Naive thymus-derived CD8-positive, alpha-beta T cell (primary cell): ENCODE data around the gene CD3D. TPM values are rescaled to one million over a fixed set of nuclear protein-coding genes. Genes with fewer than 3 reads are reported as not detected.

ENCODE experiments used
- ATAC-seq, 2 donors: fragments of 150-1000 bp; cut with Tn5 transposase in 1 of 2; sonication (Bioruptor Pico), chemical (Tn5 transposase) in 1 of 2; 1 replicate in 1 of 2; 2 replicates in 1 of 2; pipeline ENCODE4 v1.10.0; 2021; ENCODE audit warnings: mild to moderate bottlenecking in 2 of 2, moderate library complexity in 2 of 2
- POLR2A ChIA-PET: fragments of 350-600 bp; sonication (Branson Sonifier 250); formaldehyde crosslinking; loops from one replicate; lab custom pipeline; 2021; ENCODE audit warnings: antibody characterized with exemption; lab: Charles Lee
- DNase-seq, 10 donors: peaks; one replicate each; pipeline versions ENCODE4 v3.0.0 to v3.0.0-alpha.2; 2020 to 2022
- H3K27ac Mint-ChIP-seq, 10 donors: one replicate each; pipeline ENCODE4 v1.8.0; 2020 to 2022; ENCODE audit warnings: mild to moderate bottlenecking in 10 of 10, mixed read lengths in 10 of 10, moderate library complexity in 4 of 10, inconsistent platforms in 1 of 10
- H3K27me3 Mint-ChIP-seq, 5 donors: one replicate each; pipeline ENCODE4 v1.8.0; 2021 to 2022; ENCODE audit warnings: mixed read lengths in 5 of 5
- H3K36me3 Mint-ChIP-seq, 3 donors: one replicate each; pipeline ENCODE4 v1.8.0; 2020 to 2022; ENCODE audit warnings: mixed read lengths in 3 of 3, mild to moderate bottlenecking in 2 of 3, inconsistent platforms in 1 of 3
- H3K4me1 Mint-ChIP-seq, 4 donors: one replicate each; pipeline ENCODE4 v1.8.0; 2021 to 2022; ENCODE audit warnings: mixed read lengths in 4 of 4
- H3K4me3 Mint-ChIP-seq, 10 donors: one replicate each; pipeline ENCODE4 v1.8.0; 2020 to 2022; ENCODE audit warnings: mild to moderate bottlenecking in 10 of 10, mixed read lengths in 10 of 10, moderate library complexity in 6 of 10, inconsistent platforms in 1 of 10
- H3K9me3 Mint-ChIP-seq, 9 donors: one replicate each; pipeline ENCODE4 v1.8.0; 2020 to 2022; ENCODE audit warnings: mixed read lengths in 9 of 9, mild to moderate bottlenecking in 3 of 9, inconsistent platforms in 1 of 9, moderate library complexity in 1 of 9
- polyA plus RNA-seq, 3 donors: library from polyadenylated mRNA; unstranded; fragments of 300-500 nt; fragmentation: Illumina TruSeq; gene quantifications; one replicate each; pipeline ENCODE4 v1.2.3, GENCODE V29; 2021
- total RNA-seq, 8 experiments: library from RNA in 2 of 8; stranded (reverse) in 2 of 8; gene quantifications; one replicate each; pipeline ENCODE4 v1.2.3 and lab custom pipeline; 2021 to 2026

The CD3D gene
- total and polyA plus RNA-seq, 5 experiments from 2014 or later: 355 to 1,259 (median 1,161) TPM

DNA sequence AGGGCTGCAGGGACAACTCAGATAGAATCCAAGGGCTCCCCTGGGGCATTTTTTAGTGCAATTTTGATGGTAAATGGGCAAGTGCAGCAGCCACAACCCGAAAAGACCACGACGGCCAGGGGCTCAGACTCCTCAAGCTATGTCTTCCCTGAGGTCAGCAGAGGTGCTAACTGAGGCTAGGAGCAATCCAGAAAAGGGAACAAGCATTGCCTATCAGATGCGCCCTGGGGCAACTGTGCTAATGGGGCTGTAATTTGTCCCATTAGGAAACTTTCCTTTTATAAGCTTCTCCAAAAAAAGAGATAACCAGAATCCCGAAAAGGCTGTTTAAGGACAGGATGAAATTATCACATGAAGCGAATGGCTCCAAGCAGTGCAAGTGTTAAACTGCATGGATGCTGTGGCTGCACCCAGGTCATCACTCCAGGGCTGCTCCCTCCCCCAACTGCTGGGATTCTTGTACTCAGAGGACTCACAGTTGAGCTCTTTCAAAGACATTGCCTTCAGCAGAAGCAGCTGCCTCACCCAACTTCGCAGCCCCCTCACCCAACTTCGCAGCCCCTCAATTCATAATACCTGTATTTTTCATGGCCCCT is 40.8 kb downstream of the CD3D start:
- DNase-seq (no peak), ATAC-seq (no peak)
- Mint-ChIP-seq H3K27me3 (no peaks in the 10 kb centered on the region), H3K36me3 (peaks cover 11 to 14% (median 11%) of the 10 kb centered on the region in 3 donors), H3K9me3 (no peaks in the 10 kb centered on the region), H3K4me3 (peak overlapping the region in 2 of 10 donors; percentile 16 to 17), H3K4me1 (peaks cover 31 to 65% (median 53%) of the 10 kb centered on the region in 4 donors), H3K27ac (peak overlapping the region in 9 of 10 donors; percentile 79 to 100 (median 98))
- POLR2A ChIA-PET: interaction anchor here (0.9 to 3.0 kb wide), 7 partner anchors 13 to 103 kb away, joined by 3 to 10 read pairs (median 5); partner anchors contain the start of gene JAML

- Mint-ChIP-seq H3K36me3 (no peaks in the 10 kb centered on the region), H3K27ac (peak overlapping the region; percentile 63 to 92 (median 84)), H3K4me3 (peak overlapping the region in 3 of 10 donors; percentile 9 to 30 (median 22)), H3K4me1 (peaks cover 17 to 41% (median 27%) of the 10 kb centered on the region in 4 donors), H3K27me3 (peaks cover 0 to 1% (median 0%) of the 10 kb centered on the region in 5 donors), H3K9me3 (no peaks in the 10 kb centered on the region)
- peak; percentile 80 to 82 for ATAC-seq
- POLR2A ChIA-PET: interaction anchor here (0.6 to 2.7 kb wide), 9 partner anchors 9 to 153 kb away, joined by 3 to 20 read pairs (median 5); partner anchors contain the start of genes CD3E and UBE4A
- DNase-seq: peak in 9 of 10 donors; percentile 25 to 76 (median 37)
Observed at GRCh38 chr11:118295815-118296454, 46.6 kb downstream of the CD3D start.

GRCh38 chr11:118295199-118295598 is 47.3 kb downstream of the CD3D start:
- H3K27ac Mint-ChIP-seq: peak overlapping the region in 3 of 10 donors; percentile 63 to 91 (median 82)

DNA sequence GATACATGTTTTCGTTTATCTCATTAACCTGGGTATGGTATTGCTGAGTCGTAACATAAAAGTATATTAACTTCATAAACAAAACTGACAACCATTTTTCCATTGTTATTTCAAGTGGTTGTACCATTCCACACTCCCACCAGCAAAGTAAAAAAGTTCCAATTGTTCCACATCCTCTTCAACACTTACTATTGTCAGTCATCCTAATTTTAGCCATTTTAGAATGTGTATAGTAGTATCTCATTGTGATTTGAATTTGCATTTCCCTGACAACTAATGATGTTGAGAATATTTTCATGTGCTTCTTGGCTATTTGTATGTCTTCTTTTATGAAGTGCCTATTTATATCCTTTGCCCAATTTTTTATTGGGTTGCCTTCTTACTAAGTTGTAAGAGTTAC is 48.5 kb downstream of the CD3D start:
- H3K36me3 Mint-ChIP-seq: peaks cover 0 to 2% (median 0%) of the 10 kb centered on the region in 3 donors
- H3K4me1 Mint-ChIP-seq: peaks cover 17 to 33% (median 21%) of the 10 kb centered on the region in 4 donors
- POLR2A ChIA-PET: interaction anchor here (0.6 to 2.7 kb wide), 4 partner anchors 11 to 179 kb away, joined by 3 to 20 read pairs (median 8); partner anchors contain the start of gene CD3E
- DNase-seq (no peak), ATAC-seq (no peak)
- no peak overlapping the region for H3K27ac Mint-ChIP-seq
- no peaks in the 10 kb centered on the region for H3K9me3 Mint-ChIP-seq
- H3K4me3 Mint-ChIP-seq: no peak overlapping the region
- H3K27me3 Mint-ChIP-seq: peaks cover 0 to 1% (median 0%) of the 10 kb centered on the region in 5 donors

More at GRCh38 chr11:118295199-118295598, 47.3 kb downstream of the CD3D start:
- H3K4me1 Mint-ChIP-seq: peaks cover 18 to 38% (median 23%) of the 10 kb centered on the region in 4 donors
- H3K9me3 Mint-ChIP-seq: no peaks in the 10 kb centered on the region
- H3K27me3 Mint-ChIP-seq: peaks cover 0 to 1% (median 0%) of the 10 kb centered on the region in 5 donors
- ATAC-seq: peak; percentile 25 to 59
- POLR2A ChIA-PET: interaction anchor here (0.9 to 2.7 kb wide), 8 partner anchors 10 to 152 kb away, joined by 3 to 20 read pairs (median 5); partner anchors contain the start of genes CD3E and UBE4A
- H3K36me3 Mint-ChIP-seq: no peaks in the 10 kb centered on the region
- peak in 2 of 10 donors; percentile 17 to 21 for DNase-seq
- H3K4me3 Mint-ChIP-seq: no peak overlapping the region

DNA sequence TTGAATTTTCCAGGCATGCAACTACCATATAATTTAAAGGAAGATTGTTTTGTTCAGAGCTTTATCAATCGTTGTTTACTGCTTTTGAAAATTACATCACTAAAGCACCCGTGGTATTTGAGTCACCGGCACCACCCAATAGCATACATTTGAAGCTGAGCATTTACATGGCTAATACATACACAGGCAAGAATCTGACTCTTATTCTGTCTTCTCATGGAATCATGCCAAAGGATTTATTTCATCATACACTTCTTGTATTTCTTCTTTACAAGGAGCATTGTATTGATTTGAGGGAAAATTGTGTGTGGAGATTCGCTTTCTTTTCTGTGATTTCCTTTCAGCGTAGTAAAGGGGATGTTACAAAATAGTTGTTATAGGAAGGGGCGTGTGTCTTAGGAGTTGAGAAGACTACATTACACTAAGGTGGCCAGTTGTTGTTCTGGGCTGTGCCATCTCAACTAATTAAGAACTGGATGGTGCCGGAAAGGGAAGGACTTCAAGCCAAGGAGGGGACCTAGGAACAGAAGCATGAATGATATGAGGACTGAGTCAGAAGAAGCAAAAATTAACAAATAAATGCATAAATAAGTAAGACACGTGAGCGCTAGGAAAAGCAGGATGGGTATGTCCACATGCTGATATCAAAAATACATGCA is 50.9 kb downstream of the CD3D start:
- no peak for ATAC-seq
- H3K27me3 Mint-ChIP-seq: peaks cover 0 to 1% (median 0%) of the 10 kb centered on the region in 5 donors
- DNase-seq: no peak
- H3K27ac Mint-ChIP-seq: no peak overlapping the region
- no peak overlapping the region for H3K4me3 Mint-ChIP-seq
- POLR2A ChIA-PET: interaction anchor here (0.7 to 1.9 kb wide), 5 partner anchors 14 to 93 kb away, joined by 3 to 10 read pairs (median 3); partner anchors contain the start of gene JAML
- peaks cover 0 to 2% (median 0%) of the 10 kb centered on the region in 3 donors for H3K36me3 Mint-ChIP-seq
- H3K9me3 Mint-ChIP-seq: no peaks in the 10 kb centered on the region
- H3K4me1 Mint-ChIP-seq: peaks cover 17 to 33% (median 23%) of the 10 kb centered on the region in 4 donors

- POLR2A ChIA-PET: interaction anchor here (1.0 to 1.9 kb wide), 2 partner anchors 62 to 92 kb away, joined by 4 to 10 read pairs; no protein-coding TSS in a partner anchor
- Mint-ChIP-seq H3K27ac (peak overlapping the region in 4 of 10 donors; percentile 12 to 78 (median 42)), H3K4me3 (peak overlapping the region in 1 of 10 donors; percentile 8), H3K27me3 (peaks cover 0 to 1% (median 0%) of the 10 kb centered on the region in 5 donors), H3K36me3 (peaks cover 0 to 2% (median 0%) of the 10 kb centered on the region in 3 donors), H3K9me3 (no peaks in the 10 kb centered on the region), H3K4me1 (peaks cover 11 to 26% (median 17%) of the 10 kb centered on the region in 4 donors)
- ATAC-seq (peak; percentile 67 to 82), DNase-seq (peak in 9 of 10 donors; percentile 12 to 69 (median 45))
Observed at GRCh38 chr11:118290923-118291322, 51.6 kb downstream of the CD3D start.

- POLR2A ChIA-PET: interaction anchor here (0.7 to 1.6 kb wide), 4 partner anchors 50 to 279 kb away, joined by 3 to 10 read pairs (median 4); partner anchors contain the start of gene JAML
- no peaks in the 10 kb centered on the region for H3K9me3 Mint-ChIP-seq
- H3K27ac Mint-ChIP-seq: peak overlapping the region in 1 of 10 donors; percentile 25
- DNase-seq: no peak
- H3K4me1 Mint-ChIP-seq: peaks cover 8 to 20% (median 14%) of the 10 kb centered on the region in 4 donors
- H3K27me3 Mint-ChIP-seq: peaks cover 0 to 1% (median 0%) of the 10 kb centered on the region in 5 donors
- no peak overlapping the region for H3K4me3 Mint-ChIP-seq
- ATAC-seq: no peak
- peaks cover 0 to 2% (median 0%) of the 10 kb centered on the region in 3 donors for H3K36me3 Mint-ChIP-seq
Observed at GRCh38 chr11:118289401-118289800, 53.1 kb downstream of the CD3D start.

Other genes with a start within 250 kb of the CD3D start
- not detected for gene SCN4B, start 189.9 kb downstream of the CD3D start, total RNA-seq
- gene SCN4B, start 189.9 kb downstream of the CD3D start, polyA plus RNA-seq: not detected
- not detected for gene SCN2B, start 166.1 kb downstream of the CD3D start, total RNA-seq
- gene SCN2B, start 166.1 kb downstream of the CD3D start, polyA plus RNA-seq: not detected
- 100 to 1,000 TPM; 157 to 161 TPM for gene JAML, start 117.7 kb downstream of the CD3D start, total RNA-seq
- gene JAML, start 117.7 kb downstream of the CD3D start, polyA plus RNA-seq: 100 to 1,000 TPM; 120 to 195 (median 159) TPM
- 10 to 100 TPM; 11.2 to 12.6 TPM for gene MPZL3, start 90.3 kb downstream of the CD3D start, total RNA-seq
- 1 to 10 TPM; 1.9 to 3.4 (median 3.2) TPM for gene MPZL3, start 90.3 kb downstream of the CD3D start, polyA plus RNA-seq
- 1 to 10 TPM; 2.8 to 3.1 TPM for gene MPZL2, start 78.4 kb downstream of the CD3D start, total RNA-seq
- gene MPZL2, start 78.4 kb downstream of the CD3D start, polyA plus RNA-seq: 1 to 10 TPM in 2 of 3 donors, under 1 TPM in 1; 0.94 to 3.1 (median 1.2) TPM
- 100 to 1,000 TPM; 564 to 620 TPM for gene CD3E, start 38.0 kb downstream of the CD3D start, total RNA-seq
- gene CD3E, start 38.0 kb downstream of the CD3D start, polyA plus RNA-seq: 1,000 to 10,000 TPM in 1 of 3 donors, 100 to 1,000 TPM in 2; 811 to 1,213 (median 948) TPM
- 100 to 1,000 TPM; 202 to 209 TPM for gene CD3G, start 1.6 kb upstream of the CD3D start, total RNA-seq
- 100 to 1,000 TPM; 397 to 400 (median 397) TPM for gene CD3G, start 1.6 kb upstream of the CD3D start, polyA plus RNA-seq
- 10 to 100 TPM; 48.7 to 52.8 TPM for gene UBE4A, start 16.9 kb upstream of the CD3D start, total RNA-seq
- gene UBE4A, start 16.9 kb upstream of the CD3D start, polyA plus RNA-seq: 10 to 100 TPM; 20.7 to 31.0 (median 24.3) TPM
- 100 to 1,000 TPM; 145 to 172 TPM for gene ATP5MG, start 58.9 kb upstream of the CD3D start, total RNA-seq
- 100 to 1,000 TPM; 649 to 923 (median 790) TPM for gene ATP5MG, start 58.9 kb upstream of the CD3D start, polyA plus RNA-seq
- gene KMT2A, start 93.8 kb upstream of the CD3D start, total RNA-seq: 100 to 1,000 TPM; 149 to 161 TPM
- gene KMT2A, start 93.8 kb upstream of the CD3D start, polyA plus RNA-seq: 10 to 100 TPM; 16.9 to 30.5 (median 19.5) TPM
- 1 to 10 TPM in 1 of 2 experiments, under 1 TPM in 1; 0.69 to 2.0 TPM for gene TTC36, start 184.8 kb upstream of the CD3D start, total RNA-seq
- gene TTC36, start 184.8 kb upstream of the CD3D start, polyA plus RNA-seq: under 1 TPM; 0.19 to 0.41 (median 0.39) TPM
- 10 to 100 TPM; 30.4 to 31.0 TPM for gene TMEM25, start 188.5 kb upstream of the CD3D start, total RNA-seq
- 10 to 100 TPM; 14.6 to 26.4 (median 15.0) TPM for gene TMEM25, start 188.5 kb upstream of the CD3D start, polyA plus RNA-seq
- gene IFT46, start 223.2 kb upstream of the CD3D start, total RNA-seq: 10 to 100 TPM; 14.9 to 15.6 TPM
- 1 to 10 TPM; 6.7 to 8.3 (median 6.7) TPM for gene IFT46, start 223.2 kb upstream of the CD3D start, polyA plus RNA-seq
- 100 to 1,000 TPM; 106 to 118 TPM for gene ARCN1, start 229.7 kb upstream of the CD3D start, total RNA-seq
- gene ARCN1, start 229.7 kb upstream of the CD3D start, polyA plus RNA-seq: 100 to 1,000 TPM; 121 to 138 (median 130) TPM